GM12892 (cell line): ENCODE measurements around the gene KCNK7.

Experiments used
- POLR2A ChIP-seq: IDR thresholded peaks from 2 replicates; pipeline ENCODE4 v1.6.1; 2011; ENCODE audit warnings: low read depth, low read length, control low read depth
- POLR2AphosphoS5 ChIP-seq: IDR thresholded peaks from 2 replicates; pipeline ENCODE4 v1.6.1; 2011; ENCODE audit warnings: low read depth, low read length, control low read depth

DNA sequence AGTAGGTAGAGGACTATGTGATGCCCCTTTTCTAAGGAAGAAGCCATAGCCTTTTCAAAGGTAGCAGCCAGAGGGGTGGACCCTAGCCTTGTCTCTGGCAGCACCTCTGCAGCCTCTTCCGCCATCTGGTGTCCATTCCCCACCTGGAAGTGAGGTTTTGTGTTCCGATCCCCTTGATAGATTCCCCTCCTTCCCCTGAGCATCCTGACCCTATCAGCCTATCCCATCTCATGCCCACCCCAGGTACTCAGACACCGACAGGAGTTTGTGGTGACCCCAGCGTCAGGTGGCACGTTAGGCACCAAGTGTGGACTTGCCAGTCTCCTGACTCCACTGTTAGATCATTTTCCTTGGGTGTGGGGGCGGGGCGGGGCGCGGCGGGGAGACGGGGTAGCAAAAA lies 23.7 kb downstream of the KCNK7 start:
- TF ChIP-seq POLR2A: no peak
- TF ChIP-seq POLR2AphosphoS5: no peak
